HUES64 (cell line): ENCODE results near the gene LDB3.

ENCODE experiments used
- H3K27ac ChIP-seq: 2 replicates; pipeline ENCODE4 v1.7.0; 2013; ENCODE audit warnings: low read depth, low read length, inconsistent platforms
- H3K27me3 ChIP-seq: 2 replicates; pipeline ENCODE4 v1.6.1; 2013; ENCODE audit warnings: mild to moderate bottlenecking, low read length; ENCODE audit not compliant: insufficient read depth
- H3K36me3 ChIP-seq: 2 replicates; pipeline ENCODE4 v1.6.1; 2013; ENCODE audit warnings: mild to moderate bottlenecking, low read length; ENCODE audit not compliant: insufficient read depth
- H3K4me1 ChIP-seq: 2 replicates; pipeline ENCODE4 v1.6.1; 2013; ENCODE audit warnings: mild to moderate bottlenecking, low read length, moderate library complexity; ENCODE audit not compliant: insufficient read depth
- H3K4me3 ChIP-seq: 2 replicates; pipeline ENCODE4 v1.5.1; 2013; ENCODE audit warnings: mild to moderate bottlenecking, low read length, moderate library complexity
- H3K9ac ChIP-seq: 2 replicates; pipeline ENCODE4 v1.6.1; 2013; ENCODE audit warnings: mild to moderate bottlenecking, low read depth, low read length
- H3K9me3 ChIP-seq: 2 replicates; pipeline ENCODE4 v1.6.1; 2013; ENCODE audit warnings: low read depth, low read length; ENCODE audit not compliant: insufficient read depth
- whole genome bisulfite sequencing: fragments of 150-250, 120-280 bp; methylation state at CpG from one replicate; pipeline ENCODE4 v1.1.7; 2013; ENCODE audit warnings: missing lambda C conversion rate; 5-methylcytosine and 5-hydroxymethylcytosine counted together

Gene LDB3

DNA sequence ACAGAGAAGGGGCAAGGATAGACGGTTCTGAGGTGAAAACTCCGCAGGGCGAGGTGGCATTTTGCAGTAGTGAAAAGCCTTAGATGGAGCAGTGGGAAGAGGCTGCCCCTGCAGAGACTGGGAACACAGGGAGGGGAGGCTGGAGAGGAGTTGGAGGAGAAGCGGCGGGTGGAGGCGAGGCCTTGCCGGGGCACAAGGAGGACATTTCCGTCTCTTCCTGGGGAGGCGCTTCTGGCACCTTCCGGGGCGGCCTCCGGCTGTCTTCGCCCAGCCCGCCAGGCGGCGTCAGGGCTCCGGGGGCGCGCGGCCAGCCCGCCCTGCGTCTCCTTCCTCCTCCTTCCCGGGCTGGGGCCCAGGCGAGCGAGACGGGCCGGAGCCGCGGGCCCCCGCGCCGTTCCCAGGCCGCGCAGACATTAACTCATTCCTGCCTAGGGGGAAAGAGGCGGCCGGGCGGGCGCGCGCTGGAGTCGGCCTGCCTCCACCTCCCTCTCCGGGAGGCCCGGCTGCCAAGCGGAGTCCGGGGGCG is 42.7 kb downstream of the LDB3 start:
- 6% methylated on average over 46 of the region's 46 CpGs for WGBS
- H3K4me3 ChIP-seq, result peak overlapping the region; percentile 64
- H3K36me3 ChIP-seq, result no peaks in the 10 kb centered on the region
- peak overlapping the region; percentile 51; the same call in 1 of the 2 replicates for H3K27ac ChIP-seq
- H3K9me3 ChIP-seq, result no peaks in the 10 kb centered on the region
- peak overlapping the region; percentile 74 for H3K9ac ChIP-seq
- peaks cover 11% of the 10 kb centered on the region for H3K4me1 ChIP-seq
- no peaks in the 10 kb centered on the region for H3K27me3 ChIP-seq

DNA sequence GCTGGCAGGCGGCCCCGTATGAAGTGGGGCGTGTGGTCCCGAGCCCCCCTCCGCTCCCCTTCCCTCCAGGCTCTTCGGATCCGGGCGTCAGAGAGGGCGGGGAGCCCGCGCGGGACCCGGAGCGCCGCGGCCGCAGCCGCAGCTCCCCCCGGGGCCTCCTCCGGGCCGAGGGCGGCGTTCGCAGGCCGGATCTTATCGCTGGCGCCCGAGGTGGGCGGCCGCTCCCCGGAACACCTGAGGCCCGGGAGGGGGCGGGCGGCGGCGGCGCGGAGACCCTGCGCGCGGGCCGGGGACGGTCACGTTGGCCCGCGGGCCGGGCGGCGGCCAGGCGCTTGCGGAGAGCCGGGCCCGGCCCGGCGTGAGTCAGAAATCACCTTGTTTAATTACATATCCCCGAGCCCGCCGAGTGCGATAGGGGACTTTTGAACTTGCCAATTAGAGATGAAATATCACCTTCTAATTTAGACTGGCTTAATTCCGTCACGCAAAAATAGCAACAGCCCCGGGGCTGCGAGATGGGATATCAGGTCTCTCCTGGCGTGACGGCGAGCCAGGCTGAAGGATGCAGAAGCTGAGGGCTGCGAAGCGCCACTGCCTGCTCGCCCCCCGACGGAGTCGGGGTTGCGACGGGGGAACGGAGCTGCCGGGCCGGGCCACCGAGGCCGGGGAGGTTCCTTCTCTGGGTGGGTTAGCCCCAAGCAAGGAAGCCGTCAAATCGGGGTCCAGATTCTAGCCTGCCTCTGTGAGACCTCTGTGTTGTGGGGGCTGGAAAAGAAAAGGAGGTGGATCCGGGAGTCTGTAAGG is 43.4 kb downstream of the LDB3 start:
- Histone ChIP-seq H3K4me3 (peak overlapping the region; percentile 64), H3K27ac (peak overlapping the region; percentile 51; the same call in 1 of the 2 replicates), H3K4me1 (peaks cover 10% of the 10 kb centered on the region), H3K36me3 (no peaks in the 10 kb centered on the region), H3K9me3 (no peaks in the 10 kb centered on the region), H3K27me3 (no peaks in the 10 kb centered on the region), H3K9ac (peak overlapping the region; percentile 74)
- 1% methylated on average over 82 of the region's 82 CpGs for WGBS

DNA sequence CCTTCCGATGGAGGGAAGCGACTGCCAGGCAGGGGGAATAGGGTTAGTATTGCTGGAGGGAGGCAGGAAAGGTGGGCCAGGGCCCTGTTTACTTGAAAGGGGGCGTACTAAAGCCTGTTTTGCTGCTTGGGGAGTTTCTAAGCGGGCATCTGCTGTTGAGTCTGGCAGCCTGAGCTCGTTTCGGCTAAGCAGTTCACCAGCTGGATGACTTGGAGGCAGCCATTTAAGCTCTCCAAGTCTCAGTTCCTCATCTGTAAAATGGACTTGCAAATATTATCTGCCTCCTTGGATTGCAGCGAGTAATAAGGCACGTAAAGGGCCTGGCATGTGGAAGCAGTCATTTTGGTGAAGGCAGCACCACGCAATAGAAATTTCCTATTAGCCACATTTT is 44.0 kb downstream of the LDB3 start:
- Histone ChIP-seq H3K36me3 (no peaks in the 10 kb centered on the region), H3K4me3 (peak overlapping the region; percentile 64), H3K9ac (peak overlapping the region; percentile 74; the same call in 1 of the 2 replicates), H3K27me3 (no peaks in the 10 kb centered on the region), H3K27ac (no peak overlapping the region), H3K4me1 (peaks cover 10% of the 10 kb centered on the region), H3K9me3 (no peaks in the 10 kb centered on the region)
- 43% methylated on average over 8 of the region's 9 CpGs for WGBS

DNA sequence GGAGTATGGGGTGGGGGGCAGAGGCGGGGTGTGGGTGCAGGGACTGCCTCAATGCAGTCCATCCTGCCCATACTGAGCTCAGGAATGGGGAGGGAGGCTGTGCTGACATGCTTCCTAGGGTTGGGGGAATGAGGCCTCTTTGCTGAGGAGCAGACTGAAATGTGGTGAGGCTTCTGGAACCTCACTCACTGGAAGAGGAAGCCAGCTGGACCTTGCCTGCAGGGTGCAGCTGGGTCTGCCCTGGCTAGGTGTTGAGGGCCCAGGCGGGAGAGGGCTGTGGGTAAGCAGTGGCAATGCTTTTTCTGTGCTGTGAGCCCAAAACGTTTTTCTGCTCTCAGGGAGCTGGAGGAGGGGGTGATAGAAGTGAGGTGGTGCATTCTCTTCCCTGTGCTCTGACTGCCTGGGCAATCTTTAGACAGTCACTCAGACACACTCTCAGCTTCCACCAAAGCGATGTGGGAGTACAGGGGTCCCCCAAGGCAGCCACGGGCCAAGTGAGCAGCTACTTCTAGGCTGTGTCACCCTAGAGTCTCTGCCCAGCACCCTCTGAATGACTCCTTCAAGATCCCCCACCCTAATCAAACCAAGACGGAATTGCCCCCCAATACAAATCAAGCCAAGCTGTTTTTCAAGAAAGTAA is 47.0 kb downstream of the LDB3 start:
- H3K9ac ChIP-seq, result no peak overlapping the region
- H3K36me3 ChIP-seq, result no peaks in the 10 kb centered on the region
- H3K4me3 ChIP-seq, result no peak overlapping the region
- no peaks in the 10 kb centered on the region for H3K27me3 ChIP-seq
- 72% methylated on average over 6 of the region's 6 CpGs for WGBS
- no peaks in the 10 kb centered on the region for H3K9me3 ChIP-seq
- H3K4me1 ChIP-seq, result peaks cover 4% of the 10 kb centered on the region
- no peak overlapping the region for H3K27ac ChIP-seq

DNA sequence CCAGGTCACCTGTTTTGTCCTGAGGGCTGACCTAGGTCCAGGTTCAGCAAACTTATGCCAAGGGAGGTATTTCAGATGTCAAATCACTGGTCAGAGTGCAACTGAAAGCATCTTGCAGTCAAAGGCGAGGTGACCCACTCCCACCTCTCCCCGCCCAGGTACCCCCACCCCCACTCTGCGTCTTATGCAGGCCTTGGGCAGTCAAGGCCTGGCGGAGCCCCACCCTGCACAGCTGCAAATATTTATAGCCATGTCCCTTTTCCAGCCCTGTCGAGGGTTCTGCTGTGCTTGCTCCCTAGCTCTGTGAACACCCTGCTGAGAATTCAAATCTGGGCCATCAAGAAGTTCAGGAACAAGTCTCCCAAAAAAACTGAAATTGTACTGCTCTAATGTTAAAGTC is 47.5 kb downstream of the LDB3 start:
- Histone ChIP-seq H3K27ac (no peak overlapping the region), H3K4me1 (peaks cover 1% of the 10 kb centered on the region), H3K4me3 (no peak overlapping the region), H3K36me3 (no peaks in the 10 kb centered on the region), H3K9me3 (no peaks in the 10 kb centered on the region), H3K27me3 (no peaks in the 10 kb centered on the region), H3K9ac (no peak overlapping the region)
- 67% methylated on average over 5 of the region's 5 CpGs for WGBS

DNA sequence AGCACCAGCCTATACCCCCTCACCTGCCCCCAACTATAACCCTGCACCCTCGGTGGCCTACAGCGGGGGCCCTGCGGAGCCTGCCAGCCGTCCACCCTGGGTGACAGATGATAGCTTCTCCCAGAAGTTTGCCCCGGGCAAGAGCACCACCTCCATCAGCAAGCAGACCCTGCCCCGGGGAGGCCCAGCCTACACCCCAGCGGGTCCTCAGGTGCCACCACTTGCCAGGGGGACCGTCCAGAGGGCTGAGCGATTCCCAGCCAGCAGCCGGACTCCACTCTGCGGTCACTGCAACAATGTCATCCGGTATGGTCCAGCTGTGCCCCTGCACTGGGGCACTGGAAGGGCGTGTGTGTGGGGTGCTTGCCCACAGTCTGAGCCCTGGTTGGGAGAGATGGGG is 48.2 kb downstream of the LDB3 start:
- H3K27ac ChIP-seq, result no peak overlapping the region
- H3K4me3 ChIP-seq, result no peak overlapping the region
- no peaks in the 10 kb centered on the region; the same call in 1 of the 2 replicates for H3K4me1 ChIP-seq
- H3K9ac ChIP-seq, result no peak overlapping the region
- H3K27me3 ChIP-seq, result no peaks in the 10 kb centered on the region
- no peaks in the 10 kb centered on the region for H3K36me3 ChIP-seq
- WGBS, result 94% methylated on average over 13 of the region's 13 CpGs
- H3K9me3 ChIP-seq, result no peaks in the 10 kb centered on the region

DNA sequence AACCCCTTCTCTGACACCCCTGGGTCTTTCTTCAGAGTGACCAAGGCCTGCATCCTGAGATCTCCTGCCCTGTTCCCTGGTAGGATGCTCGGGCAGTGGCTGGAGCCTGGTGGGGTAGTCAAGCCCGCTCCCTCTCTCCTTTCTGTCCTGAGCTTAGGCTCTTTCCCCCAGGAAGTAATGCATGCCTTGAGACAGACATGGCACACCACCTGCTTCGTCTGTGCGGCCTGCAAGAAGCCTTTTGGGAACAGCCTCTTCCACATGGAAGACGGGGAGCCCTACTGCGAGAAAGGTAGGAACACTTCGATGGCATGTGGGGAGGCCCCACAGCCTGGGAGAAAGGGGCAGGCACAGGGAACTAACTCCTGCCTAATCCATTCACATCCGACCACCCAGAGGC is 50.2 kb downstream of the LDB3 start:
- Histone ChIP-seq H3K27me3 (no peaks in the 10 kb centered on the region), H3K9ac (no peak overlapping the region), H3K9me3 (no peaks in the 10 kb centered on the region), H3K4me1 (no peaks in the 10 kb centered on the region; the same call in 1 of the 2 replicates), H3K36me3 (no peaks in the 10 kb centered on the region), H3K27ac (no peak overlapping the region), H3K4me3 (no peak overlapping the region)
- 90% methylated on average over 7 of the region's 8 CpGs for WGBS

DNA sequence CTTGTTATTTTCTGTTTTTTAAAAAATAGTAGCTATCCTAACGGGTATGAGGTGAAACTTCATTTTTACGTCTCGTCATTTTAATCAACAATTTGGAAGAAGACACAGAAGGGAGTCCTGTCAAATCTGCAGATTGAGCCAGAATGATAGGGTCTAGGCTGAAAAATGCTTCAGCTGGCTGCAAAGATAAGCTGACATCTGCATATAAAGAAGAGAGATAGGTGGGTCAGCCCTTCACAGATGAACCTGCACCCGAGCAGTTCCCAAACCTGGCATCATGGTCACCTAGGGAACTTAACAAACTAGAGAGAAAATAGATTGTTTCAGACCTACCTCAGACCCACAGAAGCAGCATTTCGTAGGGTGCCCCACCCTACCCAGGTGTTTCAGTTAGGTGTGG is 52.9 kb downstream of the LDB3 start:
- H3K27me3 ChIP-seq, result no peaks in the 10 kb centered on the region
- no peak overlapping the region for H3K27ac ChIP-seq
- 71% methylated on average over 5 of the region's 5 CpGs for whole genome bisulfite sequencing
- H3K9ac ChIP-seq, result no peak overlapping the region
- no peaks in the 10 kb centered on the region for H3K4me1 ChIP-seq
- H3K4me3 ChIP-seq, result no peak overlapping the region
- no peaks in the 10 kb centered on the region for H3K36me3 ChIP-seq
- no peaks in the 10 kb centered on the region for H3K9me3 ChIP-seq

DNA sequence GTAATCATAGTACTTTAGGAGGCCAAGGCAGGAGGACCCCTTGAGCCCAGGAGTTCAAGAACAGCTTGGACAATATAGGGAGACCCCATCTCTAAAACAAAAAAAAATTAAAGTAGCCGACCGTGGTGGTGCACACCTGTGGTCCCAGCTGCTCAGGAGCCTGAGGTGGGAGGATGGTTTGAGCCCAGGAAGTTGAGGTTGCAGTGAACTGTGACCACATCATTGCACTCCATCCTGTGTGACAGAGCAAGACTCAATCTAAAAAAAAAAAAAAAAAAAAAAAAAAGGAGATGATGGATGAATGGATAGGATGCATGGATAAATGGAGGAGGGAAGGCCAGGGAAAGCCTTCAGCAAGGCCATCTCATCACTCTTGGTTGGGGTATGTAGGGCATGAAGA is 54.7 kb downstream of the LDB3 start:
- Histone ChIP-seq H3K4me1 (no peaks in the 10 kb centered on the region), H3K9ac (no peak overlapping the region), H3K9me3 (no peaks in the 10 kb centered on the region), H3K27me3 (no peaks in the 10 kb centered on the region), H3K27ac (no peak overlapping the region), H3K4me3 (no peak overlapping the region), H3K36me3 (no peaks in the 10 kb centered on the region)
- 94% methylated on average over 2 of the region's 2 CpGs for WGBS

DNA sequence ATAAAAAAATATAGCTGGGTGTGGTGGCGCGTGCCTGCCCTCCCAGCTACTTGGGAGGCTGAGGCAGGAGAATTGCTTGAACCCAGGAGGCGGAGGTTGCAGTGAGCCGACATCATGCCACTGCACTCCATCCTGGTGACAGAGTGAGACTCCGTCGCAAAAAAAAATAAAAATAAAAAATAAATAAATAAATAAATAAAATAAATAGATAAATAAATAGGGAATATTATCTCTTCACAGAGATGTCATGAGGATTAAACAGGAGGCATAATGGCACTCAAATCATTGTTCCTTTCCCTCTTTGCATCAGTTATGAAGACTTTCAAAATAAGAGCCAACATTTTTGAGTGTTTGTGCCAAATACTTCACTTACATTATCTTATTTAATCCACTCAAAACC is 56.1 kb downstream of the LDB3 start:
- Histone ChIP-seq H3K27me3 (no peaks in the 10 kb centered on the region), H3K4me1 (no peaks in the 10 kb centered on the region), H3K36me3 (no peaks in the 10 kb centered on the region), H3K4me3 (no peak overlapping the region), H3K27ac (no peak overlapping the region), H3K9ac (no peak overlapping the region), H3K9me3 (no peaks in the 10 kb centered on the region)
- WGBS, result 94% methylated on average over 4 of the region's 6 CpGs

DNA sequence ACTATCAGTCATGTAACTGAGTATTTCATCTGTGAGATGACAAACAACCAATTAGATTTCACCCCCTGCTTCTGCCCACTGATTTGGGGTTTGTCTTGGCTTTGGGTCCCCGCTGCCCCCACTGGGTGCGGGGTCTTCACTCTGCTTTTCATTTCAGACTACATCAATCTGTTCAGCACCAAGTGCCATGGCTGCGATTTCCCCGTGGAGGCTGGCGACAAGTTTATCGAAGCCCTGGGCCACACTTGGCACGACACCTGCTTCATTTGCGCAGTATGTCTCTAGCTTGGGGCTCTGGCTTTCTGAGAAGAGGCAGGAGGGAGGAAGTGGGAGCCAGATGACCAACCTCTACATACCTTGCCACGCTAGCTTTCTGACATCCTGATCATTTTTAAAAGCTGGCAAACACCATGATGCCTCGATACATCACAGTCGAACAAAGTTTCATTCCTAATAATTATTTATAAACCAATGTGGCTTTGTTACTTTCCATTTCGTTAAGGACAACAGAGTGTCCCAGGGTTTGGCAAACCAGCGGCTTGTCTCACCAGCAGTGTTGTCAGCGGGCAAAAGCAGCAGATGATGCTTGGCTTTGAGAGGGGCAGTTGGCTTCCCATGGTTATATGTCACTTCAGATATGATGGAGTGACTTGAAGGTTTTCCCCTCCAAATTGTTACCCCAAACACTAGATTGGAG is 57.8 kb downstream of the LDB3 start:
- Histone ChIP-seq H3K9ac (no peak overlapping the region), H3K27me3 (no peaks in the 10 kb centered on the region), H3K36me3 (no peaks in the 10 kb centered on the region), H3K4me1 (no peaks in the 10 kb centered on the region), H3K27ac (no peak overlapping the region), H3K4me3 (no peak overlapping the region), H3K9me3 (no peaks in the 10 kb centered on the region)
- 95% methylated on average over 14 of the region's 14 CpGs for WGBS
